Activated CD4-positive, alpha-beta memory T cell treated with anti-CD3 and anti-CD28 coated beads for 36 hours (primary cell): ENCODE results near the gene ANKDD1A. TPM values are rescaled to one million over a fixed set of nuclear protein-coding genes. Genes with fewer than 3 reads are reported as not detected.

Experiments used
- CTCF ChIA-PET: fragments of 350-600 bp; sonication (Branson Sonifier 250); formaldehyde crosslinking; loops from one replicate; lab custom pipeline; 2021; ENCODE audit warnings: antibody characterized with exemption, inconsistent platforms; lab: Charles Lee
- POLR2A ChIA-PET: fragments of 350-600 bp; sonication (Branson Sonifier 250); formaldehyde crosslinking; loops from one replicate; lab custom pipeline; 2021; ENCODE audit warnings: antibody characterized with exemption; lab: Charles Lee
- DNase-seq: peaks from one replicate; pipeline ENCODE4 v3.0.0-alpha.2; 2020
- H3K27ac Mint-ChIP-seq: one replicate; pipeline ENCODE4 v1.8.0; 2021; ENCODE audit warnings: mixed read lengths
- H3K27me3 Mint-ChIP-seq: one replicate; pipeline ENCODE4 v1.8.0; 2021; ENCODE audit warnings: mixed read lengths
- H3K36me3 Mint-ChIP-seq: one replicate; pipeline ENCODE4 v1.8.0; 2021; ENCODE audit warnings: mixed read lengths
- H3K4me1 Mint-ChIP-seq: one replicate; pipeline ENCODE4 v1.8.0; 2021; ENCODE audit warnings: low read depth, mixed read lengths
- H3K4me3 Mint-ChIP-seq: one replicate; pipeline ENCODE4 v1.8.0; 2021; ENCODE audit warnings: mild to moderate bottlenecking, mixed read lengths
- H3K9me3 Mint-ChIP-seq: one replicate; pipeline ENCODE4 v1.8.0; 2021; ENCODE audit warnings: mixed read lengths
- intact Hi-C: fragments of 100-400 bp; cut with micrococcal nuclease; formaldehyde crosslinking; loops from one replicate; pipeline ENCODE4 v1.15.1; 2023
- total RNA-seq, 2 experiments: library from RNA; stranded (reverse); gene quantifications; one replicate each; pipeline ENCODE4 v1.2.3, GENCODE V29; 2021

ANKDD1A gene
- total RNA-seq, 2 experiments from 2014 or later = 6.3 to 6.6 TPM

GRCh38 chr15:64949383-64950186 is 37.9 kb downstream of the ANKDD1A start:
- ChIA-PET POLR2A (no interaction called here), CTCF (no interaction called here)
- DNase-seq = no peak

GRCh38 chr15:64950888-64951287 is 39.2 kb downstream of the ANKDD1A start:
- peaks cover 5% of the 10 kb centered on the region for H3K36me3 Mint-ChIP-seq
- no peaks in the 10 kb centered on the region for H3K27me3 Mint-ChIP-seq

More at GRCh38 chr15:64949383-64950186, 37.9 kb downstream of the ANKDD1A start:
- Mint-ChIP-seq H3K36me3 (no peaks in the 10 kb centered on the region), H3K4me1 (no peaks in the 10 kb centered on the region), H3K4me3 (no peak overlapping the region), H3K27ac (no peak overlapping the region), H3K27me3 (no peaks in the 10 kb centered on the region), H3K9me3 (no peaks in the 10 kb centered on the region)
- intact Hi-C loops = no loop called here

GRCh38 chr15:64951777-64952418 is 40.2 kb downstream of the ANKDD1A start:
- Mint-ChIP-seq H3K27ac (peak overlapping the region; percentile 8), H3K36me3 (peaks cover 5% of the 10 kb centered on the region), H3K4me1 (no peaks in the 10 kb centered on the region), H3K27me3 (no peaks in the 10 kb centered on the region), H3K4me3 (no peak overlapping the region), H3K9me3 (no peaks in the 10 kb centered on the region)
- ChIA-PET POLR2A (no interaction called here), CTCF (no interaction called here)
- intact Hi-C loops = no loop called here
- no peak for DNase-seq

More at GRCh38 chr15:64950888-64951287, 39.2 kb downstream of the ANKDD1A start:
- H3K27ac Mint-ChIP-seq = no peak overlapping the region
- H3K4me3 Mint-ChIP-seq = no peak overlapping the region
- POLR2A ChIA-PET = interaction anchor here (0.6 kb wide), 1 partner anchor 15 kb away, joined by 8 read pairs; no protein-coding TSS in a partner anchor
- intact Hi-C loops = no loop called here
- peak; percentile 10 for DNase-seq
- CTCF ChIA-PET = interaction anchor here (0.6 kb wide), 1 partner anchor 22 kb away, joined by 3 read pairs; no protein-coding TSS in a partner anchor
- no peaks in the 10 kb centered on the region for H3K4me1 Mint-ChIP-seq
- no peaks in the 10 kb centered on the region for H3K9me3 Mint-ChIP-seq

- intact Hi-C loops = no loop called here
- Mint-ChIP-seq H3K4me1 (no peaks in the 10 kb centered on the region), H3K4me3 (no peak overlapping the region), H3K36me3 (peaks cover 17% of the 10 kb centered on the region), H3K9me3 (no peaks in the 10 kb centered on the region), H3K27ac (no peak overlapping the region), H3K27me3 (no peaks in the 10 kb centered on the region)
- ChIA-PET CTCF (no interaction called here), POLR2A (no interaction called here)
- no peak for DNase-seq
Measured at GRCh38 chr15:64954395-64954794, 42.7 kb downstream of the ANKDD1A start.

GRCh38 chr15:64959128-64959527 is 47.4 kb downstream of the ANKDD1A start:
- Mint-ChIP-seq H3K4me3 (no peak overlapping the region), H3K27me3 (no peaks in the 10 kb centered on the region), H3K36me3 (peaks cover 44% of the 10 kb centered on the region), H3K9me3 (no peaks in the 10 kb centered on the region), H3K27ac (no peak overlapping the region), H3K4me1 (no peaks in the 10 kb centered on the region)
- no peak for DNase-seq
- intact Hi-C loops = no loop called here
- ChIA-PET CTCF (no interaction called here), POLR2A (no interaction called here)

- Mint-ChIP-seq H3K9me3 (no peaks in the 10 kb centered on the region), H3K27me3 (no peaks in the 10 kb centered on the region), H3K27ac (no peak overlapping the region), H3K36me3 (peaks cover 53% of the 10 kb centered on the region), H3K4me1 (no peaks in the 10 kb centered on the region), H3K4me3 (no peak overlapping the region)
- intact Hi-C loops = no loop called here
- CTCF ChIA-PET = no interaction called here
- POLR2A ChIA-PET = no interaction called here
- no peak for DNase-seq
Measured at GRCh38 chr15:64960153-64960552, 48.5 kb downstream of the ANKDD1A start.

GRCh38 chr15:64961013-64961412 is 49.3 kb downstream of the ANKDD1A start:
- Mint-ChIP-seq H3K9me3 (no peaks in the 10 kb centered on the region), H3K27ac (no peak overlapping the region), H3K4me1 (no peaks in the 10 kb centered on the region), H3K27me3 (no peaks in the 10 kb centered on the region), H3K36me3 (peaks cover 52% of the 10 kb centered on the region), H3K4me3 (no peak overlapping the region)
- CTCF ChIA-PET = no interaction called here
- POLR2A ChIA-PET = no interaction called here
- DNase-seq = no peak
- intact Hi-C loops = no loop called here

- H3K4me1 Mint-ChIP-seq = no peaks in the 10 kb centered on the region
- H3K36me3 Mint-ChIP-seq = peaks cover 35% of the 10 kb centered on the region
- ChIA-PET CTCF (interaction anchor here (1.6 kb wide), 1 partner anchor 132 kb away, joined by 5 read pairs; no protein-coding TSS in a partner anchor), POLR2A (no interaction called here)
- H3K9me3 Mint-ChIP-seq = no peaks in the 10 kb centered on the region
- no peak overlapping the region for H3K4me3 Mint-ChIP-seq
- no peaks in the 10 kb centered on the region for H3K27me3 Mint-ChIP-seq
- intact Hi-C loops = no loop called here
- no peak overlapping the region for H3K27ac Mint-ChIP-seq
- DNase-seq = no peak
Measured at GRCh38 chr15:64969401-64969800, 57.7 kb downstream of the ANKDD1A start.

- Mint-ChIP-seq H3K9me3 (no peaks in the 10 kb centered on the region), H3K4me1 (no peaks in the 10 kb centered on the region), H3K4me3 (no peak overlapping the region), H3K27ac (no peak overlapping the region), H3K27me3 (no peaks in the 10 kb centered on the region), H3K36me3 (peaks cover 31% of the 10 kb centered on the region)
- DNase-seq = no peak
- CTCF ChIA-PET = interaction anchor here (0.6 to 1.6 kb wide), 2 partner anchors 131 to 161 kb away, joined by 3 to 5 read pairs; no protein-coding TSS in a partner anchor
- intact Hi-C loops = no loop called here
- POLR2A ChIA-PET = no interaction called here
Measured at GRCh38 chr15:64970698-64971097, 59.0 kb downstream of the ANKDD1A start.

- Mint-ChIP-seq H3K4me1 (no peaks in the 10 kb centered on the region), H3K9me3 (no peaks in the 10 kb centered on the region), H3K27me3 (no peaks in the 10 kb centered on the region), H3K4me3 (no peak overlapping the region), H3K36me3 (peaks cover 36% of the 10 kb centered on the region), H3K27ac (no peak overlapping the region)
- no peak for DNase-seq
- POLR2A ChIA-PET = no interaction called here
- intact Hi-C loops = no loop called here
- CTCF ChIA-PET = interaction anchor here (1.0 kb wide), 1 partner anchor 165 kb away, joined by 3 read pairs; no protein-coding TSS in a partner anchor
Measured at GRCh38 chr15:64975390-64975789, 63.7 kb downstream of the ANKDD1A start.

- intact Hi-C loops = no loop called here
- H3K4me1 Mint-ChIP-seq = peaks cover 4% of the 10 kb centered on the region
- no peaks in the 10 kb centered on the region for H3K27me3 Mint-ChIP-seq
- peaks cover 25% of the 10 kb centered on the region for H3K36me3 Mint-ChIP-seq
- H3K9me3 Mint-ChIP-seq = no peaks in the 10 kb centered on the region
- H3K4me3 Mint-ChIP-seq = no peak overlapping the region
- DNase-seq = no peak
- CTCF ChIA-PET = no interaction called here
- POLR2A ChIA-PET = interaction anchor here (0.6 kb wide), 1 partner anchor 674 kb away, joined by 6 read pairs; no protein-coding TSS in a partner anchor
- no peak overlapping the region for H3K27ac Mint-ChIP-seq
Measured at GRCh38 chr15:64979252-64979710, 67.6 kb downstream of the ANKDD1A start.

GRCh38 chr15:64981812-64982431 is 70.2 kb downstream of the ANKDD1A start:
- Mint-ChIP-seq H3K27me3 (no peaks in the 10 kb centered on the region), H3K36me3 (peaks cover 16% of the 10 kb centered on the region), H3K9me3 (no peaks in the 10 kb centered on the region), H3K27ac (no peak overlapping the region), H3K4me1 (peaks cover 17% of the 10 kb centered on the region), H3K4me3 (no peak overlapping the region)
- DNase-seq = no peak
- ChIA-PET CTCF (interaction anchor here (0.6 to 1.2 kb wide), 2 partner anchors 12 to 26 kb away, joined by 3 to 4 read pairs; no protein-coding TSS in a partner anchor), POLR2A (no interaction called here)
- intact Hi-C loops = no loop called here
